BJ (cell line): Measurements from ENCODE around the gene DOCK10. TPM values are rescaled to one million over a fixed set of nuclear protein-coding genes. Genes with fewer than 3 reads are reported as not detected.

Experiments
- CTCF ChIA-PET: fragments of 350-600 bp; formaldehyde crosslinking; extraction: SDS; loops from one replicate; lab custom pipeline; 2021; ENCODE audit warnings: antibody characterized with exemption, inconsistent platforms; lab: Yijun Ruan, JAX
- POLR2A ChIA-PET: fragments of 300-600 bp; sonication (Branson Sonifier 250); formaldehyde crosslinking; extraction: SDS; loops from one replicate; lab custom pipeline; 2021; ENCODE audit warnings: antibody characterized with exemption; lab: Charles Lee
- DNase-seq: peaks from one replicate; pipeline ENCODE4 v3.0.0-alpha.2; 2011; ENCODE audit warnings: low read depth
- H3K27me3 ChIP-seq: 2 replicates; pipeline ENCODE4 v1.6.0; 2011; ENCODE audit warnings: low read length; ENCODE audit not compliant: control insufficient read depth, insufficient read depth
- H3K36me3 ChIP-seq: 2 replicates; pipeline ENCODE4 v1.5.1; 2011; ENCODE audit warnings: low read length; ENCODE audit not compliant: control insufficient read depth, insufficient read depth
- H3K4me3 ChIP-seq: 2 replicates; pipeline ENCODE4 v1.5.1; 2011; ENCODE audit warnings: low read depth, mild to moderate bottlenecking, control low read depth, low read length
- CTCF ChIP-seq: IDR thresholded peaks from 2 replicates; pipeline ENCODE4 v1.5.1; 2011; ENCODE audit warnings: low read depth, mild to moderate bottlenecking, control low read depth, inconsistent platforms, low read length, moderate library complexity; ENCODE audit not compliant: insufficient read depth
- polyA minus RNA-seq: library from RNA; depleted of rRNA, polyadenylated mRNA; stranded (reverse); fragments of >200 nt; gene quantifications from 2 replicates; pipeline ENCODE4 v1.2.3, GENCODE V29; 2011; rRNA and poly(A)+ RNA removed
- polyA plus RNA-seq: library from polyadenylated mRNA; depleted of rRNA; stranded (reverse); fragments of >200 nt; gene quantifications from 2 replicates; pipeline ENCODE4 v1.2.3, GENCODE V29; 2011; rRNA removed

The DOCK10 gene
- polyA plus RNA-seq = 62.7 and 71.0 TPM in 2 replicates
- 76.6 and 96.1 TPM in 2 replicates for polyA minus RNA-seq

GRCh38 chr2:225041851-225042799 lies at the start of gene DOCK10:
TSS of gene DOCK10 (minus strand) at chr2:225042468. CDS start at chr2:225042374, 94 bp downstream.
- DNase-seq = no peak
- TF ChIP-seq CTCF = no peak
- Histone ChIP-seq H3K27me3 (no peaks in the 10 kb centered on the region), H3K4me3 (peak within 1 kb of the TSS; percentile 87), H3K36me3 (peaks cover 2% of the 10 kb centered on the region; the same call in 1 of the 2 replicates)
- ChIA-PET CTCF (interaction anchor here (0.6 to 1.4 kb wide), 3 partner anchors 9 to 33 kb away, joined by 3 to 4 read pairs (median 3); no protein-coding TSS in a partner anchor), POLR2A (interaction anchor here (0.6 kb wide), 1 partner anchor 14 kb away, joined by 3 read pairs; no protein-coding TSS in a partner anchor)

- CTCF ChIA-PET = interaction anchor here (1.2 kb wide), 1 partner anchor 13 kb away, joined by 3 read pairs; no protein-coding TSS in a partner anchor
- no peak for TF ChIP-seq CTCF
- POLR2A ChIA-PET = no interaction called here
- Histone ChIP-seq H3K36me3 (no peaks in the 10 kb centered on the region), H3K27me3 (no peaks in the 10 kb centered on the region), H3K4me3 (no peak overlapping the region)
- peak; percentile 83 for DNase-seq
These were observed 49.1 kb upstream of the DOCK10 start for GRCh38 chr2:225091336-225091735.

- no peak for DNase-seq
- TF ChIP-seq CTCF = no peak
- H3K27me3 ChIP-seq = no peaks in the 10 kb centered on the region
- no peaks in the 10 kb centered on the region for H3K36me3 ChIP-seq
- CTCF ChIA-PET = interaction anchor here (1.2 kb wide), 1 partner anchor 12 kb away, joined by 3 read pairs; no protein-coding TSS in a partner anchor
- H3K4me3 ChIP-seq = no peak overlapping the region
- POLR2A ChIA-PET = no interaction called here
These were observed 48.5 kb upstream of the DOCK10 start for GRCh38 chr2:225090746-225091145.

- Histone ChIP-seq H3K4me3 (no peak overlapping the region), H3K27me3 (no peaks in the 10 kb centered on the region), H3K36me3 (no peaks in the 10 kb centered on the region)
- DNase-seq = no peak
- TF ChIP-seq CTCF = no peak
- POLR2A ChIA-PET = interaction anchor here (0.6 kb wide), 1 partner anchor 11 kb away, joined by 3 read pairs; no protein-coding TSS in a partner anchor
- CTCF ChIA-PET = interaction anchor here (1.6 kb wide), 1 partner anchor 10 kb away, joined by 8 read pairs; no protein-coding TSS in a partner anchor
These were observed 44.6 kb upstream of the DOCK10 start for GRCh38 chr2:225086915-225087314.

- CTCF ChIA-PET = interaction anchor here (1.6 kb wide), 1 partner anchor 9 kb away, joined by 8 read pairs; no protein-coding TSS in a partner anchor
- Histone ChIP-seq H3K4me3 (no peak overlapping the region), H3K36me3 (no peaks in the 10 kb centered on the region), H3K27me3 (no peaks in the 10 kb centered on the region)
- POLR2A ChIA-PET = no interaction called here
- no peak for TF ChIP-seq CTCF
- DNase-seq = no peak
These were observed 44.2 kb upstream of the DOCK10 start for GRCh38 chr2:225086439-225086838.
